HUDEP-2 (cell line): Measurements from ENCODE around the gene RFT1.

Source experiments
- DNase-seq, 76 experiments: peaks; one replicate each; lab custom pipeline; 2025; ENCODE audit not compliant: unreplicated experiment in 76 of 76; lab: John Stamatoyannopoulos, UW

The RFT1 gene

DNA sequence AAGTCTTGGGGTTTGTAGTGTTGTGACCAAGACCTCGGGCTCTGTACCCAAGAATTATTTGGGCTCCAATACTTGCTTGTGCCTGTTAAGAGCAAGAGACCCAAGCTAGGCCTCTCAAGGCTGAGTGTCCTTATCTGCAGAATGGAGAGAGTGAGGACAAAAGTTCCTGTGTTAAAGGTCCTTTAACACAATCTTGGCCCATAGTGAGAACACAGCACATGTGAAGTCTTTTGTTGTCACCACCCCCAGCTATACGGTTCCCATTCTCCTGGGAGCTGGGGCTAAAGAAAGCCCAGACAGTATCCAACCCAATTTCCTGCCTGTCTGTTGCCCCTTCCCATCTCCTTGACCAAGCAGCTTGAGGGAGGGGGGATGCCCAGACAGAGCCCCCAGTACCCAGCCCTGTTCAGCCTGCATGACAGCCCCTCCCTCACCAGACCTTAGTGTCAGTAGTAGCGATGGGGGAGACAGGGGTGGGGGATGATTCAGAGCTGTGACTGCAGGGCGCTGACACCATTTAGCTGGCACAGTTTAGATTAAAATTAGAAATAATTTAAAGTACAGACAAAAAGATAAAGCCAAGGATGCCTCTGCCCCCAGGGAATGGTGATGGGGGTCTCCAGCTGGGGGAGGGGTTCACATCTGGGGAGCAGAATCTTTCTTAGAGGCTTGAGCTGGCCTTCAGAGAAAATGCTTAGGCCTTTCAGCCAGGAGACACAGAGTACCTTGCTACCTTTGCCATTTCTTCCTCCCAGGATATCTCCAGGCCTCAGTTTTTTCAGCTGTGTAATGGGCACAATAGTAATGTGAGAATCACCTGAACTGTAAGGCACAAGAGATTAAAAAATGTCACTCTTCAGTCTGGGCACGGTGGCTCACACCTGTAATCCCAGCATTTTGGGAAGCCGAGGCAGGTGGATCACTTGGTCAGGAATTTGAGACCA is 33.5 kb upstream of the RFT1 start:
- peak in 2 of 76 experiments; percentile 7 to 21 for DNase-seq

- DNase-seq: no peak
These were observed 32.6 kb upstream of the RFT1 start for GRCh38 chr3:53162672-53163443.

DNA sequence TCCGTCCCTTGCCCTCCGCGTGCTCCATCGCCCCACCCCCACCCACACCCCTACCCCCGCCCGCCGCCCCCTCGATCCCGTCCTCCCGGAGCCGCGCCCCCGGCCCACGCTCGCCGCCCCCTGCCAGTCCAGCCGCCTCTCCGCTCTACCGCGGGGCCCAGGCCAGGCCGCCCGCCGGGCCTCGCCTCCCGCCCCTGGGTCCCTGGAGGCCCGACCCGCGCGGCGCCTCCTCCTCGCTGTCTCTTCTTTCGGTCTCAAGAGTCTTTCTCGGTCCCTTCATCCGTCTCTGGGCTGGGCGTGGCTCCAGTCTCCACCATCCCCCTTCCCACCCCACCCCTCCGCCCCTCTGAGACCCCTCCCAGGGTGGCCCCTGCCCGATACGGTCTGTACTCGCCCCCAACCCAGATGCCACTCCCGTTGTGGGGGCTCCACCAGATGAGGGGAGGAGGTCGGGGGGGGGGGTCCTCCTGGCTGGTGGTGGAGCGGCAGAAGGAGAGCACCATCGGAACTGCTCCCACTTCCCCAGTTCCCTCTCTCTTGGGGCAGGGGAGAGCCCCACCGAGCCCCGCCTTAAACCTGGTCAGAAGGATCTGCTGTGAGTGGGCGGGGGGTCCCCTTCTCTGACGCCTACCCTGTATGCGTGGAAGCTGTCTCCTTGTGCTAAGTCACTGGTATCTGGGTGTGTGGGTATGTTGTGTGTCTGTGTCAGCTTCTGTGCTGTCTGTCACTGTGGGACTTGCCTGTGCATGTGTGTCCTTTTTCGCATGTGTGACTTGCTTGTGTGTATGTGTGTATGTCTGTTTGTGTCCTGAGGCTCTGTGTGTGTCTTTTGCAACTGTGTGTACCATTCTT is 31.8 kb upstream of the RFT1 start:
- DNase-seq: peak in 3 of 76 experiments; percentile 13 to 19 (median 13)

DNA sequence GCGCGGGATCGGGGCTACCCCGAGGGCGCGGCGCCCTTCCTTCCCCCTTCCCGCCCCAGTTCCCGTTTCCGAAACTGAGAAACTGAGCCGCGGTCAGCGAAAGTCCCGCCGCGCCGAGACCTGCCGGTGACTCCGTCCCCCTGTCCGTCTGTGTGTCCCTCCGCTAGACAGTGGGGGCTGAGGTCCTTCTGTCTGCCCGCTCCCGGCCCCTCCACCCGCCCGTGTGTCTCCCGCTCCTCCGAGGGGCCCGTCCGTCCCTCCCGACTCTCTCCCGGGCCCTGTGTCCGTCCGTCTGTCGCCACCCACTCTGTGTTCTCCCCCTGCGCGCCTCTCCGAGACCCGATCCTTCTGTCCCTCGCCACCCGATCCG is 31.2 kb upstream of the RFT1 start:
- DNase-seq: peak in 1 of 76 experiments; percentile 17

DNA sequence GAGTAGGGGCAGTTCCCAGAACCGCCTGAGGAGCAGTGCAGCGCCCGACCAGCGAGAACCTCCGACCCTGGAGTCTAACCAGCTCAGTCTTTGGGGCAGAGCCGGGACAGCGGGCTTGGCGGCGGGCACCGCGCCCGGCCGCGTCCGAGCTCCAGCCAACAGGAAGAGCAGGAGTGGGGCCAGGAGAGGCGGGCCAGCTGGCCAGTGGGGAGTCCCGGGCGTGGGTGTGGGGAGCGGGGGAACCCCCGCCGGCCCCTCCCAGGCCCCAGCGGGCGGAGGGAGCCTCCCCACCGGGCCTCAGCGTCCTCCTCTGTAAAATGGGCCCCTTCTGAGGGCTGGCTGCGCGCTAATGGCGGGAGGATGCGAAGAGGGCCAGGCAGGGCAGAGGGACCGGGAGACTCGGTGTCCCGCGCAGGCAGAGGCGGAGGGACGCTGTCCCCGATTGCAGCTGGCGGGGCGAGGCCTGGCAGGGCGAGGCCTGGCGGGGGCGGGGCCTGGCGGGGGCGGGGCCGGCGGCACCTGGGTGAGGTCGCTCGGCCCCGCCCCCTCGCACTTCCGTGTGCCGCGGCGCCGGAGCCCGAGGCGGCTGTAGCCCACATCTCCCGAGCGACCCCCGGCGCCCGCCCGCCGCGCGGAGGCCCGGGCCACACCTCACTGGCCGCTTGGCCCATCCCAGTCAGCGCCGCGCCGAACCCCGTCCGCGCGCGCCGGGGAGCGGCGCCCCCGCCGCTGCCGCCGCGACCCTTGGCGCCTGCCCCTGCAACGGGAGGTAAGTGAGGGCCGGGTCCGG is 30.6 kb upstream of the RFT1 start, which contains the start of gene PRKCD:
PRKCD (plus strand) TSS at position 550 of the 790 bp plus-strand sequence. CDS start 17,214 bp downstream, outside the sequence.
- DNase-seq: peak in 71 of 76 experiments; percentile 3 to 82 (median 59)

GRCh38 chr3:53160061-53160659 is 29.9 kb upstream of the RFT1 start:
- DNase-seq: no peak

GRCh38 chr3:53159156-53160060 is 29.2 kb upstream of the RFT1 start:
- DNase-seq: no peak

GRCh38 chr3:53158765-53159155 is 28.5 kb upstream of the RFT1 start:
- DNase-seq: no peak

GRCh38 chr3:53157974-53158580 is 27.8 kb upstream of the RFT1 start:
- no peak for DNase-seq

GRCh38 chr3:53156368-53156834 is 26.2 kb upstream of the RFT1 start:
- DNase-seq: no peak

DNA sequence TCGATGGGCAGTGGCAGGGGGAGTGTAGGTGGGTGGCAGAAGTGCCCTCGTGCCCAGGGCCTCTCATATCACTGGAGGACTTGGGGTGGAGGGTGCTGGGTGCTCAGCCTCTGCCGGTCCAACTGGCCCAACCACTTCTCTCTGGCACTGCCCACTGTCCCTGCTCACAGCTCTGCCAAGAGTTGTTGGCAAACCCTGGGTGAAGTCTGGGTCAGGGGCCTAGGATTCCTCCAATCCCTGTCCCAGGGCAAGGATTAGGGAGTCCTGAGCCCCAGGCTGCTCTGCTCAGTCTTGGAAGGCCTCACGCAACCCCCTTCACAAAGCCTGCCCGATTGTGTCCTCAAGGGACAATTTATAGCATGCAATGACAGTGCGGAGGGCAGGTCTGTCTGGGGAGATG is 25.5 kb upstream of the RFT1 start:
- DNase-seq: no peak

DNA sequence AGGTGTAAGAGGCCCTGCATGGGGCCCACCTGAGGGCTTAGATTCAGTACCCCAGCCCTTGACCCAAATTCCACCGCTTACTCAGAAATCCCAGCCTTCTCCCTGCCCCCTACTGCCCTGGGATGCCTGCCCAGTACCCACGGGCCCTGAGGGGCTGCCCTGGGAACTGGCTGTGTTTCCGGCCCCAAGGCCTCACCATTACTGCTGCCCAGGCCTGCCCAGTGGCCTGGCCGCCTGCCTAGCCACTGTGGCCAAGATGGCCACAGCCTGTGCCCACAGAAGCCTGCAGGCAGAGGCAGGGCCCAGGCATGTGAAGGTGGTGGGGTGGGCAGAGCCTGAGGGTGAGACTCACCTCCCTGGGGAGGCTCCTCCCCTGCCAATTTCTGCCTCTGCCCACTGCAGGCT is 24.6 kb upstream of the RFT1 start:
- no peak for DNase-seq

DNA sequence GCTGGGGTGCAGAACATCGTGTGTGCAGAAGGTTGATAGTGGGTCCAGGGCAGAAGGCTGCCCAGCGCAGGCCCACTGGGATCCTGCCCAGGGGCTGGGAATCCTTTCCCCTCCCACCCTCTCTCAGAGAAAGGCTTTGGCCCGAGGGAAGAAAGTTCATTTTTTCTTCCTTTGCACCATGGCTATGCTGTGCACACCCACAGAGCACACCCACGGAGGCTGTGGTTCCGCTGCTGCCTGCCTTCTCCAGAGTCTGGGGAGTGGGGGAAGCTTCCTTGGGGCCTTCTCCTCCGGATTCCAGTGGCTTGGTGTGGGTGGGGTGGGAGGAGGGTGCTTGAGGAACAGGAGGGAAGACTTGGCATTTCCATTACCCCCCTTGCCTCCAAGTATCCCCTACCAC is 23.7 kb upstream of the RFT1 start:
- DNase-seq: no peak

DNA sequence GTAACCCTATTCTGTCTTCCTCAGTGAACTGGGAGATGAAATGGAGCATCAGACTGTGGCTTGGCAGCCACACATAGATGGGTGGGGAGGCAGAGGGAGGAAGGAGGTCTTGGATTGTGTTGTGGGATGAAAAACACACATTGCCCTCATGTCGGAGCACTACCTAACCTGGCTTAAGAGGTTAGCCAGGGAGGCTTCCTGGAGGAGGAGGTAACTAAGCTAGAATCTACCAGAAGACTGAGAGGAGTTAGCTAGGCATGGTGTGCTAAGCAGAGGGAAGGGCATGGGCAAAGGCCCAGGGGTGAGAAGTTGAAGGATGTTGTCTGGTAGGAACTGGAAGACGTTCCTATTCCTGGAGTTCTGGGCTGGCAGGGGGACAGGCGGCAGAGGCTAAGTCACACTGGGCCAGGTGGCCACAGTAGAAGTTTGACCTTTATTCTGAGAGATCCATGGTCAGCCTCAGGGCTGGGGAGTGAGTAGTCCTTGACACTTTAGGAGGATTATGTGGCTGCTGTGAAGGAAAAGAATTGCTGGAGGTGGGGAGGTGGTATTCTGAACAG is 23.1 kb upstream of the RFT1 start:
- no peak for DNase-seq

DNA sequence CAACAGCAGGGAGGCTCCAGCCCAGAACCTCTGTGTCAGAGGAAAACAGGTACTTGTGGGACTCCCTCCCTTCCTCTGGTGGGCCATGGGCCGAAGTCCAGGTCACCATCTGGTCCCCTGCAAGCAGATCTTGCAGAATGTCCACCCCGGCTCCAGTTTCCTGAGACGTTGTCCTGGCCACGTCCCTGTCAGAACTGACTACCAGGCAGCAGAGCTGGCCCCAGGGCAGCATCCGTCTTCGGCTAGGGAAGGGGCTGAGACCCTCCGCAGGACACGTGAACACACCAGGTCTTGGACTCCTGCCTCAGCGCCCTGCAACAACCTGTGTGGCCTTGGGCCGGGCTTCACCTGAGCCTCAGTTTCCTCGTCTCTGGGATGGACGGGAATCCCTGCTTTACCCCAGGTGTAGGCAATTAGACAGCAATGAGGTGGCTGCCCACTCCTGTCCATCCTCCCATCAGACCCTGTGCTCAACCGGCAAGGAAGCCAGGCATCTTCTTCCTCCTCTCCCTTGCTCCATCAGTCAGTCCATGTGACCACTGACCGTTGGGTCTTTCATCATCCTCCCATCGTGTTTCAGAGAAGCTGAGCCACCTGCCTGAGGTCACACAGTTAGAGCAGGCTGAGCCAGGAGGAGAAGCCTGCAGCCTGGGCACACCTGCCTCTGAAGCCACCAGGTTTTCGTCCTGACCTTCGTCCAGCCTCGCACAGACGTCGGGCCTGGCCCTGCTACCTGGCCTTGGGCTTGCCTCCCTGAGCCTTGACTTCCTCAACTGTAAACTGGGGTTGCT is 21.8 kb upstream of the RFT1 start:
- DNase-seq: no peak

GRCh38 chr3:53151465-53151864 is 21.2 kb upstream of the RFT1 start:
- no peak for DNase-seq

- peak in 21 of 76 experiments; percentile 3 to 44 (median 19) for DNase-seq
These were observed 20.8 kb upstream of the RFT1 start for GRCh38 chr3:53151086-53151438.
